Prostate gland (tissue), 2 donors: ENCODE results near the gene SPATA2L.

Experiments
- CTCF ChIP-seq, 4 experiments: fragments of 200-600 bp in 2 of 4; fragments of 450-650 bp in 2 of 4; sonication (generic) in 2 of 4; IDR thresholded peaks; 1 replicate in 3 of 4; 2 replicates in 1 of 4; pipeline ENCODE4 v1.5.1; 2016 to 2019; ENCODE audit warnings: antibody characterized with exemption in 4 of 4, mild to moderate bottlenecking in 2 of 4, moderate library complexity in 2 of 4
- POLR2A ChIP-seq: fragments of 450-650 bp; IDR thresholded peaks from one replicate; pipeline ENCODE4 v1.6.1; 2016; ENCODE audit warnings: antibody characterized with exemption, mild to moderate bottlenecking
- POLR2AphosphoS5 ChIP-seq: sonication (generic); formaldehyde crosslinking; IDR thresholded peaks from one replicate; pipeline ENCODE4 v1.6.1; 2017; ENCODE audit warnings: antibody characterized with exemption

GRCh38 chr16:89729293-89729692 is 27.8 kb upstream of the SPATA2L start:
- TF ChIP-seq POLR2AphosphoS5, result no peak
- no peak for TF ChIP-seq CTCF (IDR thresholded peaks at IDR 0.05)
- TF ChIP-seq POLR2A, result no peak
